ENCODE measurements around the gene HOXA7.
A peak's percentile ranks its signal among the peaks of the same experiment; 100 is the strongest.

Gene HOXA7

GRCh38 chr7:27156508-27156898 is at the start of gene HOXA7:
Gene HOXA7, minus strand, starts transcription at chr7:27156675. Its CDS starts 130 bp downstream, at chr7:27156545.
- H3K27me3 ChIP-seq (ENCODE audit: control insufficient read depth, insufficient read depth, low read length), result peaks cover 97% of the 10 kb centered on the region
- no peaks in the 10 kb centered on the region for H3K36me3 ChIP-seq (ENCODE audit: control insufficient read depth, insufficient read depth, low read length)
- H3K9me3 ChIP-seq (ENCODE audit: control insufficient read depth, insufficient read depth, low read length), result no peaks in the 10 kb centered on the region
- DNase-seq (ENCODE audit: low read depth, low spot score), result no peak
- H3K4me1 ChIP-seq (ENCODE audit: control insufficient read depth, insufficient read depth, low read length), result peaks cover 3% of the 10 kb centered on the region
- WGBS (ENCODE audit: insufficient coverage, insufficient read length), result no CpG with 5 or more reads among the region's 33 CpGs
- no peak within 1 kb of the TSS for H3K27ac ChIP-seq (ENCODE audit: low read length)
- H3K4me3 ChIP-seq (ENCODE audit: low read length), result peak within 1 kb of the TSS; percentile 10; the same call in 1 of the 2 replicates

GRCh38 chr7:27205325-27206280 is 49.1 kb upstream of the HOXA7 start:
- WGBS (ENCODE audit: insufficient coverage, insufficient read length), result no CpG with 5 or more reads among the region's 52 CpGs
- no peaks in the 10 kb centered on the region for H3K36me3 ChIP-seq (ENCODE audit: control insufficient read depth, insufficient read depth, low read length)
- H3K9me3 ChIP-seq (ENCODE audit: control insufficient read depth, insufficient read depth, low read length), result no peaks in the 10 kb centered on the region
- H3K4me1 ChIP-seq (ENCODE audit: control insufficient read depth, insufficient read depth, low read length), result no peaks in the 10 kb centered on the region
- no peak overlapping the region for H3K27ac ChIP-seq (ENCODE audit: low read length)
- peaks cover 97% of the 10 kb centered on the region for H3K27me3 ChIP-seq (ENCODE audit: control insufficient read depth, insufficient read depth, low read length)
- DNase-seq (ENCODE audit: low read depth, low spot score), result no peak
- no peak overlapping the region for H3K4me3 ChIP-seq (ENCODE audit: low read length)

DNA sequence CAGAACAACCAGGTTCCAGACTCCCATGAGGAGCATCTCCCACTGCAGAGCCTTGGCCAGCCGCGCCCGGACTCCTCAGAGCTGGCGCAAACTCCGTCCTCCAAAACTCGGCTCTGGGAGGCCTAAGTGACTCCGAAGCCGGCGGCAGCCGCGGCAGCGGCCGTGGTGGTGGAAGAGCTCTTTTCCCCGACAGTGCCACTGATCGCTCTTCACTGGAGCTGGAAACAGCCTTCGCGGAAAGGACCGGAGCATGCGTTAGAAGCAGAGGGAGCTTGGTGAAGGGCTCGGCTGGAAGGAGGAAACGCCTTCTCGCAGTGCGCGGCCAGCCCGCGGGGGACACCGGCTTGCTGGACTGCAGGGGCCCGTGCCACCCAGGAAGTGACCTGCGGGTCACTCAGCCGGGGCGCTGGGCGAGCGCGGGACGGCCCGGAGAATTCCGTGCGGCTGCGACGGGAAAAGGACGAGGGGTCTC is 48.4 kb upstream of the HOXA7 start:
- no peak overlapping the region for H3K27ac ChIP-seq (ENCODE audit: low read length)
- no peaks in the 10 kb centered on the region for H3K9me3 ChIP-seq (ENCODE audit: control insufficient read depth, insufficient read depth, low read length)
- no peaks in the 10 kb centered on the region for H3K36me3 ChIP-seq (ENCODE audit: control insufficient read depth, insufficient read depth, low read length)
- H3K4me1 ChIP-seq (ENCODE audit: control insufficient read depth, insufficient read depth, low read length), result no peaks in the 10 kb centered on the region
- H3K4me3 ChIP-seq (ENCODE audit: low read length), result no peak overlapping the region
- peaks cover 96% of the 10 kb centered on the region for H3K27me3 ChIP-seq (ENCODE audit: control insufficient read depth, insufficient read depth, low read length)
- no peak for DNase-seq (ENCODE audit: low read depth, low spot score)
- no CpG with 5 or more reads among the region's 41 CpGs for WGBS (ENCODE audit: insufficient coverage, insufficient read length)

GRCh38 chr7:27203964-27204594 is 47.6 kb upstream of the HOXA7 start:
- Histone ChIP-seq H3K27ac (ENCODE audit: low read length) (no peak overlapping the region), H3K4me1 (ENCODE audit: control insufficient read depth, insufficient read depth, low read length) (no peaks in the 10 kb centered on the region), H3K9me3 (ENCODE audit: control insufficient read depth, insufficient read depth, low read length) (no peaks in the 10 kb centered on the region), H3K36me3 (ENCODE audit: control insufficient read depth, insufficient read depth, low read length) (no peaks in the 10 kb centered on the region), H3K4me3 (ENCODE audit: low read length) (no peak overlapping the region), H3K27me3 (ENCODE audit: control insufficient read depth, insufficient read depth, low read length) (peaks cover 93% of the 10 kb centered on the region)
- DNase-seq (ENCODE audit: low read depth, low spot score), result no peak
- WGBS (ENCODE audit: insufficient coverage, insufficient read length), result no CpG with 5 or more reads among the region's 4 CpGs

DNA sequence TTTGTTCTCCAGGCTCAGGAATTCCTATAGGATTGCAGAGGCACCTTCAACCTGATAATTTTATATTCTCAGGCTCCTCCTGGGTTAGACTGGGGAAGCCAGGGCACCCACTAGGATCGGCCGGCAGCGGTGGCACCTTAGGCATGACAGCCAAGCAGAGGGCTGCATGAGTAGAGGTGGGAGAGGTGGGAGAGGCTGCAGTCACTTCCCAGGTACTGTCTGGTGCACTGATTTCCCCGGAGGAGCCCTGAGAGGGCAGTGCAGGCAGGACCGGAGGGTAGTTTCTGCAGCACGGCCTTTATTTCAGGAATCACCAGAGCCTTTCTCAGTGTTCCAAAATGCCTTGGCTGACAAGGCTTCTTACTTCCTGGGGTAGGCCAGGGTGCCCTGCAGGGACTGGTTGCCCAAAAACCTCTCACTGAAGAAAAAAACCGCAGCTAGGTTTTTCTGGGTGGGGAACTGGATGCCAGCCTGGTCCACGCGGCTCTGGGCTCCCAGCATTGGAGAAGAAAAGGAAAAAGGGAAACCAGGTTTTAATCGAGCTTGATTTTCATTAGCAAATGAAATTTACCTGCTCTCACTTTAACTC is 47.0 kb upstream of the HOXA7 start:
- no peak for DNase-seq (ENCODE audit: low read depth, low spot score)
- H3K4me1 ChIP-seq (ENCODE audit: control insufficient read depth, insufficient read depth, low read length), result no peaks in the 10 kb centered on the region
- WGBS (ENCODE audit: insufficient coverage, insufficient read length), result no CpG with 5 or more reads among the region's 10 CpGs

DNA sequence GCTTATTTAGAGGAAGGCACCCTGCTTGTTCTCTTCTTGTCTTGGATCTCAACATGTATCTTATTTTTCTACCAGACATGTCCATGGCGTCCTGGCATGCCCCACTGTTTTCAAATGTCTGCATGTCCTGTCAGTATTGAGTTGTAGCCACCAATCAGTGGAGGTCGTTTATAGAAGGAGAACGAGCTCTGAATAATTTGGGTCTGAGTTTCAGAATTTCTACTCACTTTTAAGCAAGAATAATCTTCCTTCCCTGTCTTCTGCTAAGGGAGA is 46.3 kb upstream of the HOXA7 start:
- DNase-seq (ENCODE audit: low read depth, low spot score), result no peak
- Histone ChIP-seq H3K9me3 (ENCODE audit: control insufficient read depth, insufficient read depth, low read length) (no peaks in the 10 kb centered on the region), H3K27ac (ENCODE audit: low read length) (no peak overlapping the region), H3K36me3 (ENCODE audit: control insufficient read depth, insufficient read depth, low read length) (no peaks in the 10 kb centered on the region), H3K4me3 (ENCODE audit: low read length) (no peak overlapping the region), H3K27me3 (ENCODE audit: control insufficient read depth, insufficient read depth, low read length) (peaks cover 93% of the 10 kb centered on the region), H3K4me1 (ENCODE audit: control insufficient read depth, insufficient read depth, low read length) (no peaks in the 10 kb centered on the region)
- no CpG with 5 or more reads among the region's 3 CpGs for WGBS (ENCODE audit: insufficient coverage, insufficient read length)

More for the DNA sequence above, 47.0 kb upstream of the HOXA7 start:
- H3K4me3 ChIP-seq (ENCODE audit: low read length), result no peak overlapping the region
- no peak overlapping the region for H3K27ac ChIP-seq (ENCODE audit: low read length)
- no peaks in the 10 kb centered on the region for H3K9me3 ChIP-seq (ENCODE audit: control insufficient read depth, insufficient read depth, low read length)
- peaks cover 93% of the 10 kb centered on the region for H3K27me3 ChIP-seq (ENCODE audit: control insufficient read depth, insufficient read depth, low read length)
- H3K36me3 ChIP-seq (ENCODE audit: control insufficient read depth, insufficient read depth, low read length), result no peaks in the 10 kb centered on the region

DNA sequence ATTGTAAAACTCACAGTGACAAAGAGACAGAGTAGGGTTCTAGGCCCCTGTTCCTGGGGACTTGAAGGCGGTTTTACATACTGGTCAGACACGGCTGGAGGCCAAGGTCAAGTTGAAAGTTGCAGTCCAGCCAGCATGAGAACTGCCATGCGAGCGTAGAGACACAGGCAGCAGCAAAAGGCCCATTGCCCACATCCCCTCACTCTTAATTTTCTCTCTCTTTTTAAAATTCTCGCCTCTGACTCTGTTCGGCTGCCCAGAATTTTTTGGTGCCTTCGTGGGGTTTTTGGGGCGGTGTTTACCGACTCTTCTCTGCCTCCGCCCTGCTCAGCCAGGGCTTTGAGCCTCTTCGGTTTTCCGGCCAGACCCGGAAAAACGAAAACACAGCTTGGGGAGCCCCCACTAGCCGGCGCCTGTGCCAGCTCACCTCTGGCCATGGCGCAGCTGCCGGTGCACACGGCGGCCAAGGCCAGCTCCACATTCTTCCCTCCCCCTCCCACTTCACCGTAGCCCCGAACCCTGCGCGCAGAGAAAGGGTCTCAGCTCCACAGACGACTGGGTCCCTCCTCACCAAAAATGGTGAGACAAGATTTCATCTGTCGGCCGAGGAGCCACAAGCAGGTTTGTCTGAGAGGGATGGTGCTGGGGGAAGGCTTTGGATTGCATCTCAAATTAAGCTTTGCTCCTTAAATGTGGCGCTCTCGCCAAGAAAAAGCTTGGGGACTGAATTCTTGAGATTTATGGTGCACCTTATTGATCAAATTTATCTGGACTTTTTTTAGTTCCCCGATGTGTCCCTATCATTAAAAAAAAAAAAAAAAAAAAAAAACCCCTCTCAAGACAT is 45.8 kb upstream of the HOXA7 start:
- no CpG with 5 or more reads among the region's 30 CpGs for WGBS (ENCODE audit: insufficient coverage, insufficient read length)
- no peaks in the 10 kb centered on the region for H3K4me1 ChIP-seq (ENCODE audit: control insufficient read depth, insufficient read depth, low read length)
- H3K36me3 ChIP-seq (ENCODE audit: control insufficient read depth, insufficient read depth, low read length), result no peaks in the 10 kb centered on the region
- peaks cover 94% of the 10 kb centered on the region for H3K27me3 ChIP-seq (ENCODE audit: control insufficient read depth, insufficient read depth, low read length)
- no peak overlapping the region for H3K4me3 ChIP-seq (ENCODE audit: low read length)
- no peak overlapping the region for H3K27ac ChIP-seq (ENCODE audit: low read length)
- H3K9me3 ChIP-seq (ENCODE audit: control insufficient read depth, insufficient read depth, low read length), result no peaks in the 10 kb centered on the region
- DNase-seq (ENCODE audit: low read depth, low spot score), result no peak

DNA sequence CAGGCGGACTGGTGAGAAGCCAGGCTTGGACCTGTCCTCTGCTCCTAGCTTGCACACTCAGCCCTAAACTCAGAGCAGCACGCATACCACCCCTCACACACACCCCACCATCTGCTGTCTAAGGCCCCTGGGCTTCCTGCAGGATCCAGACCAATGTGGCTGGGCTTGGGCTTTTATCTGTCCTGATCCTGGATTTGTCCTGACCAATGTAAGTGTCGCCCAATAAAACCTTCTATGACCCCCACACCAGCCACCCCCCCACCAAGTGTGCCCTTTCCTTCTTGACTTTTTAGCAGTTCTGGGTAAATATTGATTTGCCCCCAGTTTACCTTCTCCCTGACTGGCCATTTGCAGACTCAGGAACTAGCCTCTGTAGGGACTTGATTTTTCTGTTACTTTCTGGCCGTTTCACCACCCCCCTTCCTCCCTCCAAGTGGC is 45.1 kb upstream of the HOXA7 start:
- H3K4me1 ChIP-seq (ENCODE audit: control insufficient read depth, insufficient read depth, low read length), result no peaks in the 10 kb centered on the region
- H3K4me3 ChIP-seq (ENCODE audit: low read length), result no peak overlapping the region
- DNase-seq (ENCODE audit: low read depth, low spot score), result no peak
- no peaks in the 10 kb centered on the region for H3K36me3 ChIP-seq (ENCODE audit: control insufficient read depth, insufficient read depth, low read length)
- no peak overlapping the region for H3K27ac ChIP-seq (ENCODE audit: low read length)
- peaks cover 89% of the 10 kb centered on the region for H3K27me3 ChIP-seq (ENCODE audit: control insufficient read depth, insufficient read depth, low read length)
- WGBS (ENCODE audit: insufficient coverage, insufficient read length), result no CpG with 5 or more reads among the region's 4 CpGs
- H3K9me3 ChIP-seq (ENCODE audit: control insufficient read depth, insufficient read depth, low read length), result no peaks in the 10 kb centered on the region

- Histone ChIP-seq H3K9me3 (ENCODE audit: control insufficient read depth, insufficient read depth, low read length) (no peaks in the 10 kb centered on the region), H3K4me1 (ENCODE audit: control insufficient read depth, insufficient read depth, low read length) (no peaks in the 10 kb centered on the region), H3K4me3 (ENCODE audit: low read length) (no peak overlapping the region), H3K27ac (ENCODE audit: low read length) (no peak overlapping the region), H3K36me3 (ENCODE audit: control insufficient read depth, insufficient read depth, low read length) (no peaks in the 10 kb centered on the region), H3K27me3 (ENCODE audit: control insufficient read depth, insufficient read depth, low read length) (peaks cover 85% of the 10 kb centered on the region)
- no peak for DNase-seq (ENCODE audit: low read depth, low spot score)
- no CpG with 5 or more reads among the region's 14 CpGs for WGBS (ENCODE audit: insufficient coverage, insufficient read length)
These were observed 44.5 kb upstream of the HOXA7 start for GRCh38 chr7:27200761-27201579.
